DND-41 (cell line): Measurements from ENCODE around the gene FBP1.

Source experiments
- EZH2 ChIP-seq: IDR thresholded peaks from 3 replicates; pipeline ENCODE4 v1.6.1; 2012; ENCODE audit warnings: borderline replicate concordance, low read depth, mild to moderate bottlenecking, moderate library complexity, low read length, inconsistent platforms; ENCODE audit not compliant: severe bottlenecking
- TF ChIP-seq, protein P1 (sequence below): IDR thresholded peaks from 2 replicates; pipeline ENCODE4 v1.5.1; 2012; ENCODE audit warnings: borderline replicate concordance, low read length, moderate library complexity, mild to moderate bottlenecking; ENCODE audit not compliant: poor library complexity, severe bottlenecking; ENCODE audit errors: extremely low read depth

DNA sequence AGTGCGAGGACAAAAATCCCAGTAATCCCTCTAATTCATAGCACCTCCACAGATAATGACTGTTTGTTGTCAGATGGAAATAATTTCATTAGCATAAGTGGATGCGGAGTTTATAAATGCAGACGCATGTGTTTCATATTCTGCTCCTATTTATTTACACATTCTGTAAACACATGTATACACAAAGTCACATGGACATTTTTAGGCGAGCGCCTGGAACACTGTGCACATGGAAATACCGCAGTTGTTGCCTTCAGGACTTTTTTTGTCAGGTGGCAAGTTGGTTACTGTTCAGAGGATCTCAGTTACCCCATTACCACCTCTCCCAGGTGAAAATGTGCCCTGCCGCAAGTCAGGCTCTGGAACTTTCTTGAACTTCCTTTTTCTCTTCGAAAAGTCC, 40.3 kb upstream of the FBP1 start:
- no peak for TF ChIP-seq EZH2
- TF ChIP-seq, protein P1, sequence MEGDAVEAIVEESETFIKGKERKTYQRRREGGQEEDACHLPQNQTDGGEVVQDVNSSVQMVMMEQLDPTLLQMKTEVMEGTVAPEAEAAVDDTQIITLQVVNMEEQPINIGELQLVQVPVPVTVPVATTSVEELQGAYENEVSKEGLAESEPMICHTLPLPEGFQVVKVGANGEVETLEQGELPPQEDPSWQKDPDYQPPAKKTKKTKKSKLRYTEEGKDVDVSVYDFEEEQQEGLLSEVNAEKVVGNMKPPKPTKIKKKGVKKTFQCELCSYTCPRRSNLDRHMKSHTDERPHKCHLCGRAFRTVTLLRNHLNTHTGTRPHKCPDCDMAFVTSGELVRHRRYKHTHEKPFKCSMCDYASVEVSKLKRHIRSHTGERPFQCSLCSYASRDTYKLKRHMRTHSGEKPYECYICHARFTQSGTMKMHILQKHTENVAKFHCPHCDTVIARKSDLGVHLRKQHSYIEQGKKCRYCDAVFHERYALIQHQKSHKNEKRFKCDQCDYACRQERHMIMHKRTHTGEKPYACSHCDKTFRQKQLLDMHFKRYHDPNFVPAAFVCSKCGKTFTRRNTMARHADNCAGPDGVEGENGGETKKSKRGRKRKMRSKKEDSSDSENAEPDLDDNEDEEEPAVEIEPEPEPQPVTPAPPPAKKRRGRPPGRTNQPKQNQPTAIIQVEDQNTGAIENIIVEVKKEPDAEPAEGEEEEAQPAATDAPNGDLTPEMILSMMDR, result no peak
